ENCODE data around the gene GRID2IP. TPM values are rescaled to one million over a fixed set of nuclear protein-coding genes. Genes with fewer than 3 reads are reported as not detected.
A peak's percentile ranks its signal among the peaks of the same experiment; 100 is the strongest.

The GRID2IP gene
- total and polyA plus RNA-seq, 10 of the 15 experiments (the other 5 are each of a cell fraction or from before 2014, with no cell fraction given): not detected

- no peak for TF ChIP-seq BHLHE40 (IDR thresholded peaks at IDR 0.05; ENCODE audit: borderline replicate concordance in 1 of 2, low read depth in 2 of 2, low read length in 1 of 2)
- TF ChIP-seq, protein P1, sequence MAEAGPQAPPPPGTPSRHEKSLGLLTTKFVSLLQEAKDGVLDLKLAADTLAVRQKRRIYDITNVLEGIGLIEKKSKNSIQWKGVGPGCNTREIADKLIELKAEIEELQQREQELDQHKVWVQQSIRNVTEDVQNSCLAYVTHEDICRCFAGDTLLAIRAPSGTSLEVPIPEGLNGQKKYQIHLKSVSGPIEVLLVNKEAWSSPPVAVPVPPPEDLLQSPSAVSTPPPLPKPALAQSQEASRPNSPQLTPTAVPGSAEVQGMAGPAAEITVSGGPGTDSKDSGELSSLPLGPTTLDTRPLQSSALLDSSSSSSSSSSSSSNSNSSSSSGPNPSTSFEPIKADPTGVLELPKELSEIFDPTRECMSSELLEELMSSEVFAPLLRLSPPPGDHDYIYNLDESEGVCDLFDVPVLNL (IDR thresholded peaks at IDR 0.05; ENCODE audit: low read depth, low read length): no peak
Observed at GRCh38 chr7:6482743-6483119, 68.5 kb downstream of the GRID2IP start (continued).

GRCh38 chr7:6482307-6482706 is 69.0 kb downstream of the GRID2IP start:
- ChIA-PET POLR2A (interaction anchor here (0.5 kb wide), 1 partner anchor 98 kb away, joined by 3 read pairs; no protein-coding TSS in a partner anchor), SMC1A (ENCODE audit: uncharacterized antibody, unreplicated experiment) (no interaction called here), RAD21 (ENCODE audit: unreplicated experiment) (no interaction called here), CTCF (no interaction called here)
- ATAC-seq: no peak
- Histone ChIP-seq H3K9ac (ENCODE audit: control insufficient read depth, insufficient read depth, low read length) (peak overlapping the region; percentile 94), H3K79me2 (ENCODE audit: control insufficient read depth, insufficient read depth, low read length) (peaks cover 62% of the 10 kb centered on the region), H3K4me2 (ENCODE audit: control insufficient read depth, insufficient read depth) (peak overlapping the region; percentile 87), H3K27me3 (replicated peaks in 1 of 2; ENCODE audit: control insufficient read depth in 2 of 2, insufficient read depth in 2 of 2, low read length in 1 of 2) (no peaks in the 10 kb centered on the region), H4K20me1 (ENCODE audit: control insufficient read depth, insufficient read depth) (no peaks in the 10 kb centered on the region; the same call in 1 of the 2 replicates), H3K36me3 (ENCODE audit: control insufficient read depth in 2 of 2, insufficient read depth in 2 of 2, low read length in 1 of 2) (peaks cover 0 to 13% of the 10 kb centered on the region in 2 experiments; a peak in 1 of 4 replicates), H3K4me1 (ENCODE audit: control insufficient read depth, insufficient read depth, low read length) (peaks cover 14% of the 10 kb centered on the region), H3K4me3 (peak overlapping the region; percentile 96), H2AFZ (ENCODE audit: control insufficient read depth, low read depth, low read length) (no peak overlapping the region), H3K9me3 (replicated peaks; ENCODE audit: control insufficient read depth, insufficient read depth, low read length) (no peaks in the 10 kb centered on the region), H3K27ac (ENCODE audit: control insufficient read depth, insufficient read depth) (no peak overlapping the region)
- in situ Hi-C loops (cut with MboI): no loop called here
- 60% methylated on average over 4 of the region's 4 CpGs for WGBS (ENCODE audit: insufficient coverage, insufficient replicate concordance, low lambda C conversion rate, missing lambda C conversion rate)
- TF ChIP-seq MYB (IDR thresholded peaks at IDR 0.05; ENCODE audit: borderline replicate concordance, low read depth, low read length) (no peak), CBX3 (IDR thresholded peaks at IDR 0.05; ENCODE audit: borderline replicate concordance, low read depth) (no peak), KDM1A (IDR thresholded peaks at IDR 0.05; ENCODE audit: borderline replicate concordance) (no peak)
- FAIRE-seq: no peak
- DNase-seq (ENCODE audit: low read depth, low spot score): no peak
- TSS peak; percentile 70 for BruUV-seq (replicated peaks)
- intact Hi-C loops (cut with micrococcal nuclease; ENCODE audit: unreplicated experiment): no loop called here

Measured in GM12878 (cell line).